Measurements from ENCODE around the gene LGALS3BP.

Gene LGALS3BP

GRCh38 chr17:78999056-78999768 lies 19.5 kb upstream of the LGALS3BP start:
- no peak for DNase-seq

GRCh38 chr17:78998311-78999055 lies 18.8 kb upstream of the LGALS3BP start:
- DNase-seq = no peak

GRCh38 chr17:78997881-78998280 lies 18.2 kb upstream of the LGALS3BP start:
- DNase-seq = no peak

- DNase-seq = no peak
These were observed 17.6 kb upstream of the LGALS3BP start for GRCh38 chr17:78997231-78997741.

GRCh38 chr17:78996781-78997201 lies 17.1 kb upstream of the LGALS3BP start:
- no peak for DNase-seq

GRCh38 chr17:78995761-78996451 lies 16.2 kb upstream of the LGALS3BP start:
- DNase-seq = no peak

GRCh38 chr17:78995022-78995760 lies 15.5 kb upstream of the LGALS3BP start:
- DNase-seq = no peak

- no peak for DNase-seq
These were observed 14.4 kb upstream of the LGALS3BP start for GRCh38 chr17:78993981-78994671.

GRCh38 chr17:78993241-78993956 lies 13.7 kb upstream of the LGALS3BP start:
- DNase-seq = peak; percentile 19

GRCh38 chr17:78992542-78993212 lies 13.0 kb upstream of the LGALS3BP start:
- DNase-seq = no peak

GRCh38 chr17:78991906-78992532 lies 12.3 kb upstream of the LGALS3BP start:
- DNase-seq = no peak

GRCh38 chr17:78991017-78991738 lies 11.5 kb upstream of the LGALS3BP start:
- no peak for DNase-seq

- DNase-seq = no peak
These were observed 10.8 kb upstream of the LGALS3BP start for GRCh38 chr17:78990349-78991016.

GRCh38 chr17:78988152-78988551 lies 8.4 kb upstream of the LGALS3BP start:
- no peak for DNase-seq

- DNase-seq = no peak
These were observed 7.1 kb upstream of the LGALS3BP start for GRCh38 chr17:78986649-78987328.

- no peak for DNase-seq
These were observed 6.4 kb upstream of the LGALS3BP start for GRCh38 chr17:78986048-78986648.

- no peak for DNase-seq
These were observed 5.7 kb upstream of the LGALS3BP start for GRCh38 chr17:78985395-78985794.
